GM12878 (cell line): Measurements from ENCODE around the gene EPS8. TPM values are rescaled to one million over a fixed set of nuclear protein-coding genes. Genes with fewer than 3 reads are reported as not detected.

Source experiments
- ATAC-seq: fragments of 200-7000 bp; cut with Tn5 transposase; 3 replicates; pipeline ENCODE4 v1.9.1; 2020; ENCODE audit warnings: mild to moderate bottlenecking, moderate library complexity
- BruUV-seq: library from RNA; stranded (reverse); fragments of 400-500 nt; replicated peaks from 2 replicates; lab custom pipeline; 2021; lab: Mats Ljungman, UMichigan
- CTCF ChIA-PET: fragments of 300-600 bp; sonication (Branson Sonifier 250); formaldehyde crosslinking; extraction: SDS; loops from one replicate; lab custom pipeline; 2021; ENCODE audit warnings: inconsistent platforms; lab: Yijun Ruan, JAX
- POLR2A ChIA-PET: fragments of 350-600 bp; formaldehyde crosslinking; extraction: SDS; loops from one replicate; lab custom pipeline; 2021; ENCODE audit warnings: inconsistent platforms; lab: Charles Lee
- RAD21 ChIA-PET: fragments of 300-600 bp; sonication (Branson Sonifier 250); formaldehyde crosslinking; loops from one replicate; lab custom pipeline; 2023; ENCODE audit warnings: antibody characterized with exemption; ENCODE audit not compliant: unreplicated experiment; lab: Charles Lee
- SMC1A ChIA-PET: fragments of 300-600 bp; sonication (Branson Sonifier 250); formaldehyde crosslinking; loops from one replicate; lab custom pipeline; 2023; ENCODE audit not compliant: unreplicated experiment, uncharacterized antibody; lab: Charles Lee
- DNase-seq: peaks from one replicate; pipeline ENCODE4 v3.0.0-alpha.2; 2011; ENCODE audit warnings: low read depth, low spot score
- FAIRE-seq: peaks from 3 replicates; lab custom pipeline; 2011; peaks lifted over from hg19 to GRCh38; lab: Jason Lieb, UNC
- H2AFZ ChIP-seq: 2 replicates; pipeline ENCODE4 v1.6.0; 2011; ENCODE audit warnings: low read depth, low read length, control low read depth; ENCODE audit not compliant: control insufficient read depth
- H3K27ac ChIP-seq: 2 replicates; pipeline ENCODE4 v1.5.1; 2011; ENCODE audit warnings: control low read depth; ENCODE audit not compliant: control insufficient read depth, insufficient read depth
- H3K27me3 ChIP-seq, 2 experiments: replicated peaks in 1 of 2; 2 replicates each; pipeline versions ENCODE4 v1.6.0 to v1.6.1; 2011; ENCODE audit warnings: low read length in 1 of 2; ENCODE audit not compliant: control insufficient read depth in 2 of 2, insufficient read depth in 2 of 2
- H3K36me3 ChIP-seq, 2 experiments: 2 replicates each; pipeline ENCODE4 v1.5.1; 2011; ENCODE audit warnings: low read length in 1 of 2; ENCODE audit not compliant: control insufficient read depth in 2 of 2, insufficient read depth in 2 of 2
- H3K4me1 ChIP-seq: 2 replicates; pipeline ENCODE4 v1.6.1; 2011; ENCODE audit warnings: mild to moderate bottlenecking, low read length, moderate library complexity, mixed read lengths; ENCODE audit not compliant: control insufficient read depth, insufficient read depth
- H3K4me2 ChIP-seq: 2 replicates; pipeline ENCODE4 v1.6.0; 2011; ENCODE audit warnings: control low read depth; ENCODE audit not compliant: control insufficient read depth, insufficient read depth
- H3K4me3 ChIP-seq: fragments of 200-600 bp; sonication (generic); 2 replicates; pipeline ENCODE4 v1.5.1; 2016
- H3K79me2 ChIP-seq: 2 replicates; pipeline ENCODE4 v1.6.0; 2011; ENCODE audit warnings: low read length; ENCODE audit not compliant: control insufficient read depth, insufficient read depth
- H3K9ac ChIP-seq: 2 replicates; pipeline ENCODE4 v1.8.0; 2011; ENCODE audit warnings: low read length, control low read depth, mixed read lengths; ENCODE audit not compliant: control insufficient read depth, insufficient read depth
- H3K9me3 ChIP-seq: replicated peaks from 3 replicates; pipeline ENCODE4 v1.5.1; 2011; ENCODE audit warnings: mild to moderate bottlenecking, low read length; ENCODE audit not compliant: control insufficient read depth, insufficient read depth
- H4K20me1 ChIP-seq: 2 replicates; pipeline ENCODE4 v1.6.0; 2011; ENCODE audit not compliant: control insufficient read depth, insufficient read depth
- BACH1 ChIP-seq: fragments of 450-650 bp; IDR thresholded peaks from 2 replicates; pipeline ENCODE4 v1.6.1; 2017; ENCODE audit warnings: mild to moderate bottlenecking, borderline replicate concordance
- CREB1 ChIP-seq: IDR thresholded peaks from 2 replicates; pipeline ENCODE4 v1.6.1; 2012; ENCODE audit warnings: low read depth, mild to moderate bottlenecking, inconsistent platforms
- CREM ChIP-seq: IDR thresholded peaks from 2 replicates; pipeline ENCODE4 v1.6.1; 2014; ENCODE audit warnings: antibody characterized with exemption, low read depth
- HCFC1 ChIP-seq: fragments of 150-350 bp; IDR thresholded peaks from 2 replicates; pipeline ENCODE4 v1.6.1; 2014; ENCODE audit warnings: low read length
- KAT2A ChIP-seq: conservative IDR thresholded peaks from 2 replicates; pipeline ENCODE4 v1.6.1; 2011; ENCODE audit warnings: low read depth, low read length; ENCODE audit not compliant: control insufficient read depth
- MEF2B ChIP-seq: fragments of 450-650 bp; IDR thresholded peaks from 2 replicates; pipeline ENCODE4 v1.6.1; 2018; ENCODE audit warnings: mild to moderate bottlenecking, moderate library complexity; ENCODE audit not compliant: partially characterized antibody, poor library complexity, severe bottlenecking
- MXI1 ChIP-seq: fragments of 150-350 bp; IDR thresholded peaks from 2 replicates; pipeline ENCODE4 v1.6.1; 2011; ENCODE audit warnings: low read depth, mild to moderate bottlenecking, inconsistent platforms, low read length, improper control_type of control experiment
- PML ChIP-seq: IDR thresholded peaks from 2 replicates; pipeline ENCODE4 v1.6.1; 2012; ENCODE audit warnings: low read length, inconsistent platforms
- SMAD1 ChIP-seq: fragments of 450-650 bp; IDR thresholded peaks from 2 replicates; pipeline ENCODE4 v1.6.1; 2018; ENCODE audit warnings: mild to moderate bottlenecking, low read depth; ENCODE audit not compliant: partially characterized antibody
- SMC3 ChIP-seq: IDR thresholded peaks from 2 replicates; pipeline ENCODE4 v1.6.1; 2011; ENCODE audit warnings: low read length, improper control_type of control experiment, borderline replicate concordance
- SP1 ChIP-seq: IDR thresholded peaks from one replicate; pipeline ENCODE4 v1.6.1; 2011; ENCODE audit warnings: low read depth, low read length
- SREBF1 ChIP-seq: IDR thresholded peaks from 2 replicates; pipeline ENCODE4 v1.6.1; 2012; ENCODE audit warnings: mild to moderate bottlenecking, low read length
- SREBF2 ChIP-seq: IDR thresholded peaks from 2 replicates; pipeline ENCODE4 v1.6.1; 2012; ENCODE audit warnings: mild to moderate bottlenecking, low read length
- TBL1XR1 ChIP-seq: IDR thresholded peaks from 2 replicates; pipeline ENCODE4 v1.6.1; 2012; ENCODE audit warnings: low read depth, low read length, improper control_type of control experiment
- WRNIP1 ChIP-seq: IDR thresholded peaks from 2 replicates; pipeline ENCODE4 v1.6.1; 2011; ENCODE audit warnings: low read depth, low read length, improper control_type of control experiment, borderline replicate concordance
- YY1 ChIP-seq: IDR thresholded peaks from 2 replicates; pipeline ENCODE4 v1.6.1; 2011; ENCODE audit warnings: low read depth, mild to moderate bottlenecking, low read length
- ZNF274 ChIP-seq: IDR thresholded peaks from one replicate; pipeline ENCODE4 v1.8.0; 2011; ENCODE audit not compliant: insufficient read length, insufficient read depth
- WGBS: methylation state at CpG from one replicate; pipeline ENCODE4 v1.1.6; 2016; ENCODE audit warnings: low lambda C conversion rate; ENCODE audit not compliant: insufficient replicate concordance, insufficient coverage; ENCODE audit errors: missing lambda C conversion rate; 5-methylcytosine and 5-hydroxymethylcytosine counted together
- in situ Hi-C: fragments of 300-500 bp; cut with MboI; formaldehyde crosslinking; loops from 9 replicates; pipeline ENCODE4 v1.14.3; 2018; ENCODE audit warnings: mixed read lengths
- intact Hi-C: fragments of 100-400 bp; cut with micrococcal nuclease; formaldehyde crosslinking; loops from one replicate; pipeline ENCODE4 v1.14.2; 2022; ENCODE audit not compliant: unreplicated experiment
- polyA plus RNA-seq, 11 experiments: library from polyadenylated mRNA; depleted of rRNA in 4 of 11; unstranded in 6 of 11; stranded (reverse) in 5 of 11; fragments of >200 nt; fragmentation: Nextera tagmentation in 4 of 11; fragmentation: Illumina TruSeq in 1 of 11; extraction: Ambion mirVana in 4 of 11; extraction: Trizol in 1 of 11; gene quantifications; 1 replicate in 1 of 11; 2 replicates in 10 of 11; pipeline versions ENCODE4 v1.2.1 to v1.2.3, GENCODE V29; 2011 to 2016; ENCODE audit warnings: inconsistent platforms in 2 of 11, missing spikeins in 2 of 11, low read depth in 1 of 11
- total RNA-seq, 4 experiments: library from RNA; depleted of rRNA in 3 of 4; stranded (reverse); fragments of >200 nt in 3 of 4; fragmentation: Illumina TruSeq in 1 of 4; extraction: Trizol in 1 of 4; gene quantifications; 2 replicates each; pipeline versions ENCODE4 v1.2.1 to v1.2.3, GENCODE V29; 2013 to 2021
- TF ChIP-seq, protein P1 (sequence below): fragments of 450-650 bp; IDR thresholded peaks from 2 replicates; pipeline ENCODE4 v1.6.1; 2017; ENCODE audit warnings: mild to moderate bottlenecking, low read depth, inconsistent platforms; ENCODE audit not compliant: poor library complexity, severe bottlenecking
- TF ChIP-seq, protein P2 (sequence below): fragments of 450-650 bp; IDR thresholded peaks from 2 replicates; pipeline ENCODE4 v1.6.1; 2017; ENCODE audit warnings: low read depth, mild to moderate bottlenecking, moderate library complexity
- TF ChIP-seq, protein P3 (sequence below): fragments of 450-650 bp; IDR thresholded peaks from 2 replicates; pipeline ENCODE4 v1.6.1; 2017; ENCODE audit warnings: antibody characterized with exemption, mild to moderate bottlenecking, moderate library complexity

EPS8 gene
- total and polyA plus RNA-seq, 10 of the 15 experiments (the other 5 are each of a cell fraction or from before 2014, with no cell fraction given), result 1.3 to 127 (median 3.4) TPM

DNA sequence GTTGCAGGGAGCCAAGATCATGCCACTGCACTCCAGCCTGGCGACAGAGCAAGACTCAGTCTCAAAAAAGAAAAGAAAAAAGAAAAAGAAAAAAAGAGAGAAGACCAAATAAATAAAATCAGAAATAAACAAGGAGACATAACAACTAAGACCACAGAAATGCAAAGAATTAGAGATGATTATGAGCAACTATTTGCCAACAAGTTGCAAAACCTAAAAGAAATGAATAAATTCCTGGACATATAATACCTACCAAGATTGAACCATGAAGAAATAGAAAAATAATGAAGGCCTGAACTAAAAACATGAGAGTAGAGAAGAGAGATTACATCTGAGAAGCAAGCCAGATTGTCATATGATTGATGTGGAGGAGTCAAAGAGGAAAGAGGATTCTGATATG lies 17.6 kb upstream of the EPS8 start:
- ATAC-seq (no peak), FAIRE-seq (no peak), DNase-seq (no peak)
- BruUV-seq, result no TSS peak
- no peak overlapping the region for H3K4me2 ChIP-seq
- ChIA-PET RAD21 (interaction anchor here (1.6 kb wide), 1 partner anchor 40 kb away, joined by 3 read pairs; no protein-coding TSS in a partner anchor), SMC1A (interaction anchor here (2.4 kb wide), 1 partner anchor 11 kb away, joined by 13 read pairs; no protein-coding TSS in a partner anchor), POLR2A (no interaction called here), CTCF (no interaction called here)
- H3K27me3 ChIP-seq, result no peaks in the 10 kb centered on the region
- no peak overlapping the region for H2AFZ ChIP-seq
- intact Hi-C loops, result no loop called here
- H3K79me2 ChIP-seq, result no peaks in the 10 kb centered on the region
- TF ChIP-seq SP1, result no peak
- TF ChIP-seq SMAD1, result no peak
- no peak for TF ChIP-seq BACH1
- TF ChIP-seq TBL1XR1, result no peak
- TF ChIP-seq CREM, result no peak
- TF ChIP-seq, protein P1, sequence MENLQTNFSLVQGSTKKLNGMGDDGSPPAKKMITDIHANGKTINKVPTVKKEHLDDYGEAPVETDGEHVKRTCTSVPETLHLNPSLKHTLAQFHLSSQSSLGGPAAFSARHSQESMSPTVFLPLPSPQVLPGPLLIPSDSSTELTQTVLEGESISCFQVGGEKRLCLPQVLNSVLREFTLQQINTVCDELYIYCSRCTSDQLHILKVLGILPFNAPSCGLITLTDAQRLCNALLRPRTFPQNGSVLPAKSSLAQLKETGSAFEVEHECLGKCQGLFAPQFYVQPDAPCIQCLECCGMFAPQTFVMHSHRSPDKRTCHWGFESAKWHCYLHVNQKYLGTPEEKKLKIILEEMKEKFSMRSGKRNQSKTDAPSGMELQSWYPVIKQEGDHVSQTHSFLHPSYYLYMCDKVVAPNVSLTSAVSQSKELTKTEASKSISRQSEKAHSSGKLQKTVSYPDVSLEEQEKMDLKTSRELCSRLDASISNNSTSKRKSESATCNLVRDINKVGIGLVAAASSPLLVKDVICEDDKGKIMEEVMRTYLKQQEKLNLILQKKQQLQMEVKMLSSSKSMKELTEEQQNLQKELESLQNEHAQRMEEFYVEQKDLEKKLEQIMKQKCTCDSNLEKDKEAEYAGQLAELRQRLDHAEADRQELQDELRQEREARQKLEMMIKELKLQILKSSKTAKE, result no peak
- TF ChIP-seq WRNIP1, result no peak
- no peak for TF ChIP-seq ZNF274
- no peak for TF ChIP-seq SMC3
- TF ChIP-seq CREB1, result no peak
- no peak for TF ChIP-seq MEF2B
- TF ChIP-seq KAT2A, result no peak
- TF ChIP-seq PML, result no peak
- no peak for TF ChIP-seq SREBF1
- no peak for TF ChIP-seq HCFC1
- TF ChIP-seq MXI1, result no peak
- TF ChIP-seq, protein P2, sequence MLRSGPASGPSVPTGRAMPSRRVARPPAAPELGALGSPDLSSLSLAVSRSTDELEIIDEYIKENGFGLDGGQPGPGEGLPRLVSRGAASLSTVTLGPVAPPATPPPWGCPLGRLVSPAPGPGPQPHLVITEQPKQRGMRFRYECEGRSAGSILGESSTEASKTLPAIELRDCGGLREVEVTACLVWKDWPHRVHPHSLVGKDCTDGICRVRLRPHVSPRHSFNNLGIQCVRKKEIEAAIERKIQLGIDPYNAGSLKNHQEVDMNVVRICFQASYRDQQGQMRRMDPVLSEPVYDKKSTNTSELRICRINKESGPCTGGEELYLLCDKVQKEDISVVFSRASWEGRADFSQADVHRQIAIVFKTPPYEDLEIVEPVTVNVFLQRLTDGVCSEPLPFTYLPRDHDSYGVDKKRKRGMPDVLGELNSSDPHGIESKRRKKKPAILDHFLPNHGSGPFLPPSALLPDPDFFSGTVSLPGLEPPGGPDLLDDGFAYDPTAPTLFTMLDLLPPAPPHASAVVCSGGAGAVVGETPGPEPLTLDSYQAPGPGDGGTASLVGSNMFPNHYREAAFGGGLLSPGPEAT, result no peak
- TF ChIP-seq, protein P3, sequence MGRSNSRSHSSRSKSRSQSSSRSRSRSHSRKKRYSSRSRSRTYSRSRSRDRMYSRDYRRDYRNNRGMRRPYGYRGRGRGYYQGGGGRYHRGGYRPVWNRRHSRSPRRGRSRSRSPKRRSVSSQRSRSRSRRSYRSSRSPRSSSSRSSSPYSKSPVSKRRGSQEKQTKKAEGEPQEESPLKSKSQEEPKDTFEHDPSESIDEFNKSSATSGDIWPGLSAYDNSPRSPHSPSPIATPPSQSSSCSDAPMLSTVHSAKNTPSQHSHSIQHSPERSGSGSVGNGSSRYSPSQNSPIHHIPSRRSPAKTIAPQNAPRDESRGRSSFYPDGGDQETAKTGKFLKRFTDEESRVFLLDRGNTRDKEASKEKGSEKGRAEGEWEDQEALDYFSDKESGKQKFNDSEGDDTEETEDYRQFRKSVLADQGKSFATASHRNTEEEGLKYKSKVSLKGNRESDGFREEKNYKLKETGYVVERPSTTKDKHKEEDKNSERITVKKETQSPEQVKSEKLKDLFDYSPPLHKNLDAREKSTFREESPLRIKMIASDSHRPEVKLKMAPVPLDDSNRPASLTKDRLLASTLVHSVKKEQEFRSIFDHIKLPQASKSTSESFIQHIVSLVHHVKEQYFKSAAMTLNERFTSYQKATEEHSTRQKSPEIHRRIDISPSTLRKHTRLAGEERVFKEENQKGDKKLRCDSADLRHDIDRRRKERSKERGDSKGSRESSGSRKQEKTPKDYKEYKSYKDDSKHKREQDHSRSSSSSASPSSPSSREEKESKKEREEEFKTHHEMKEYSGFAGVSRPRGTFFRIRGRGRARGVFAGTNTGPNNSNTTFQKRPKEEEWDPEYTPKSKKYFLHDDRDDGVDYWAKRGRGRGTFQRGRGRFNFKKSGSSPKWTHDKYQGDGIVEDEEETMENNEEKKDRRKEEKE, result no peak
- no peak for TF ChIP-seq SREBF2
- TF ChIP-seq YY1, result no peak
- H3K4me1 ChIP-seq, result no peaks in the 10 kb centered on the region
- no peaks in the 10 kb centered on the region for H3K36me3 ChIP-seq
- WGBS, result 25% methylated on average over 1 of the region's 1 CpG
- H3K9me3 ChIP-seq, result no peaks in the 10 kb centered on the region
- H3K27ac ChIP-seq, result no peak overlapping the region
- no peak overlapping the region for H3K9ac ChIP-seq
- no peaks in the 10 kb centered on the region for H4K20me1 ChIP-seq
- H3K4me3 ChIP-seq, result no peak overlapping the region
- in situ Hi-C loops, result no loop called here
